Neural progenitor cell (in vitro differentiated cells): Measurements from ENCODE around the gene CDH9. TPM values are rescaled to one million over a fixed set of nuclear protein-coding genes. Genes with fewer than 3 reads are reported as not detected.

Source experiments
- DNase-seq: peaks from one replicate; pipeline ENCODE4 v3.0.0-alpha.2; 2016; ENCODE audit warnings: low spot score
- H2AFZ ChIP-seq: fragments of 200-600 bp; sonication (generic); replicated peaks from 2 replicates; pipeline ENCODE4 v1.6.1; 2016; ENCODE audit warnings: antibody characterized with exemption
- H3F3A ChIP-seq: fragments of 200-600 bp; sonication (generic); 2 replicates; pipeline ENCODE4 v1.6.1; 2016; ENCODE audit warnings: antibody characterized with exemption, low read depth
- H3K27ac ChIP-seq: fragments of 200-600 bp; sonication (generic); 2 replicates; pipeline ENCODE4 v1.5.1; 2016; ENCODE audit warnings: mild to moderate bottlenecking
- H3K27me3 ChIP-seq: fragments of 200-600 bp; sonication (generic); 2 replicates; pipeline ENCODE4 v1.6.1; 2016; ENCODE audit warnings: mild to moderate bottlenecking, moderate library complexity
- H3K36me3 ChIP-seq: fragments of 200-600 bp; sonication (generic); 2 replicates; pipeline ENCODE4 v1.5.1; 2016
- H3K4me1 ChIP-seq: fragments of 200-600 bp; sonication (generic); 2 replicates; pipeline ENCODE4 v1.6.1; 2016; ENCODE audit warnings: mixed run types
- H3K4me2 ChIP-seq: fragments of 200-600 bp; sonication (generic); 2 replicates; pipeline ENCODE4 v1.6.1; 2016
- H3K4me3 ChIP-seq: fragments of 200-600 bp; sonication (generic); 2 replicates; pipeline ENCODE4 v1.5.1; 2016
- H3K79me2 ChIP-seq: fragments of 200-600 bp; sonication (generic); 2 replicates; pipeline ENCODE4 v1.6.1; 2016; ENCODE audit warnings: low read depth
- H3K9ac ChIP-seq: fragments of 200-600 bp; sonication (generic); 2 replicates; pipeline ENCODE4 v1.6.1; 2016
- H3K9me3 ChIP-seq: fragments of 200-600 bp; sonication (generic); 2 replicates; pipeline ENCODE4 v1.5.1; 2016; ENCODE audit warnings: low read depth
- H4K20me1 ChIP-seq: fragments of 200-600 bp; sonication (generic); 2 replicates; pipeline ENCODE4 v1.6.1; 2016; ENCODE audit warnings: low read depth
- H3K27ac Mint-ChIP-seq: 3 replicates; pipeline ENCODE4 v1.8.0; 2021; ENCODE audit warnings: mixed read lengths
- H3K27me3 Mint-ChIP-seq: 2 replicates; pipeline ENCODE4 v1.8.0; 2022; ENCODE audit warnings: low read depth, mild to moderate bottlenecking, inconsistent platforms, moderate library complexity, mixed read lengths; ENCODE audit not compliant: insufficient read depth
- H3K36me3 Mint-ChIP-seq: 3 replicates; pipeline ENCODE4 v1.8.0; 2021; ENCODE audit warnings: mixed read lengths
- H3K4me1 Mint-ChIP-seq: 3 replicates; pipeline ENCODE4 v1.8.0; 2021; ENCODE audit warnings: mixed read lengths
- H3K4me3 Mint-ChIP-seq: 3 replicates; pipeline ENCODE4 v1.8.0; 2021; ENCODE audit warnings: mild to moderate bottlenecking, moderate library complexity, mixed read lengths
- H3K9me3 Mint-ChIP-seq: 3 replicates; pipeline ENCODE4 v1.8.0; 2020; ENCODE audit warnings: mixed read lengths
- CTCF ChIP-seq: fragments of 200-600 bp; sonication (generic); IDR thresholded peaks from 2 replicates; pipeline ENCODE4 v1.5.1; 2017; ENCODE audit warnings: antibody characterized with exemption, mild to moderate bottlenecking
- EZH2 ChIP-seq: fragments of 200-600 bp; sonication (generic); IDR thresholded peaks from 2 replicates; pipeline ENCODE4 v1.6.1; 2017; ENCODE audit warnings: antibody characterized with exemption, mild to moderate bottlenecking, moderate library complexity
- EZH2phosphoT487 ChIP-seq: fragments of 200-600 bp; sonication (generic); IDR thresholded peaks from 2 replicates; pipeline ENCODE4 v1.6.1; 2017; ENCODE audit warnings: antibody characterized with exemption
- total RNA-seq: library from RNA; depleted of rRNA; stranded (reverse); fragments of >200 nt; gene quantifications from 2 replicates; pipeline ENCODE4 v1.2.3, GENCODE V29; 2015; ENCODE audit warnings: low replicate concordance

The CDH9 gene
- total RNA-seq, 1 donor from 2014 or later: 2.8 TPM

GRCh38 chr5:27007121-27007520, 31.3 kb downstream of the CDH9 start:
- H3K27ac ChIP-seq: no peak overlapping the region

GRCh38 chr5:26986985-26987384, 51.4 kb downstream of the CDH9 start:
- Histone ChIP-seq H3K9me3 (no peaks in the 10 kb centered on the region), H3K27me3 (no peaks in the 10 kb centered on the region), H2AFZ (no peak overlapping the region), H3K79me2 (no peaks in the 10 kb centered on the region), H3K27ac (no peak overlapping the region), H3K4me1 (no peaks in the 10 kb centered on the region), H4K20me1 (no peaks in the 10 kb centered on the region), H3K9ac (no peak overlapping the region), H3K4me3 (no peak overlapping the region), H3F3A (no peaks in the 10 kb centered on the region), H3K4me2 (no peak overlapping the region), H3K36me3 (no peaks in the 10 kb centered on the region)
- Mint-ChIP-seq H3K4me3 (no peak overlapping the region), H3K36me3 (no peaks in the 10 kb centered on the region), H3K9me3 (no peaks in the 10 kb centered on the region), H3K27ac (no peak overlapping the region), H3K4me1 (peaks cover 6% of the 10 kb centered on the region), H3K27me3 (no peaks in the 10 kb centered on the region)
- no peak for DNase-seq
- TF ChIP-seq CTCF: no peak
- TF ChIP-seq EZH2: no peak
- TF ChIP-seq EZH2phosphoT487: no peak

More at GRCh38 chr5:27007121-27007520, 31.3 kb downstream of the CDH9 start:
- H3F3A ChIP-seq: no peaks in the 10 kb centered on the region
- no peak overlapping the region for H2AFZ ChIP-seq
- Mint-ChIP-seq H3K27me3 (no peaks in the 10 kb centered on the region), H3K4me3 (no peak overlapping the region), H3K36me3 (no peaks in the 10 kb centered on the region), H3K4me1 (no peaks in the 10 kb centered on the region), H3K27ac (no peak overlapping the region), H3K9me3 (no peaks in the 10 kb centered on the region)
- no peaks in the 10 kb centered on the region for H3K36me3 ChIP-seq
- H3K79me2 ChIP-seq: no peaks in the 10 kb centered on the region
- no peaks in the 10 kb centered on the region for H3K9me3 ChIP-seq
- no peaks in the 10 kb centered on the region for H3K27me3 ChIP-seq
- no peak overlapping the region for H3K4me3 ChIP-seq
- no peak overlapping the region for H3K4me2 ChIP-seq
- DNase-seq: no peak
- H3K4me1 ChIP-seq: no peaks in the 10 kb centered on the region
- H3K9ac ChIP-seq: no peak overlapping the region
- TF ChIP-seq EZH2 (no peak), EZH2phosphoT487 (no peak), CTCF (no peak)
- no peaks in the 10 kb centered on the region for H4K20me1 ChIP-seq

- Mint-ChIP-seq H3K27me3 (no peaks in the 10 kb centered on the region), H3K4me1 (peaks cover 3% of the 10 kb centered on the region), H3K27ac (no peak overlapping the region), H3K9me3 (no peaks in the 10 kb centered on the region), H3K36me3 (no peaks in the 10 kb centered on the region), H3K4me3 (no peak overlapping the region)
- Histone ChIP-seq H3K4me1 (no peaks in the 10 kb centered on the region), H3K9me3 (no peaks in the 10 kb centered on the region), H4K20me1 (no peaks in the 10 kb centered on the region), H3K27me3 (no peaks in the 10 kb centered on the region), H3K4me3 (no peak overlapping the region), H3F3A (no peaks in the 10 kb centered on the region), H3K9ac (no peak overlapping the region), H2AFZ (no peak overlapping the region), H3K79me2 (no peaks in the 10 kb centered on the region), H3K27ac (no peak overlapping the region), H3K4me2 (no peak overlapping the region), H3K36me3 (no peaks in the 10 kb centered on the region)
- TF ChIP-seq EZH2phosphoT487 (no peak), EZH2 (no peak), CTCF (no peak)
- no peak for DNase-seq
These were observed 56.6 kb downstream of the CDH9 start for GRCh38 chr5:26981750-26982149.

GRCh38 chr5:26959290-26959689, 79.1 kb downstream of the CDH9 start:
- H3K4me3 ChIP-seq: no peak overlapping the region
- H3K4me2 ChIP-seq: no peak overlapping the region
- H4K20me1 ChIP-seq: no peaks in the 10 kb centered on the region
- H3K27me3 ChIP-seq: no peaks in the 10 kb centered on the region
- H3K9me3 ChIP-seq: no peaks in the 10 kb centered on the region
- no peaks in the 10 kb centered on the region for H3K9me3 Mint-ChIP-seq
- H3K4me1 Mint-ChIP-seq: no peaks in the 10 kb centered on the region
- no peaks in the 10 kb centered on the region for H3K4me1 ChIP-seq
- TF ChIP-seq EZH2: no peak
- no peak for TF ChIP-seq CTCF
- TF ChIP-seq EZH2phosphoT487: no peak
- H2AFZ ChIP-seq: no peak overlapping the region
- H3K36me3 ChIP-seq: no peaks in the 10 kb centered on the region
- no peaks in the 10 kb centered on the region for H3K79me2 ChIP-seq
- H3K4me3 Mint-ChIP-seq: no peak overlapping the region
- H3K36me3 Mint-ChIP-seq: no peaks in the 10 kb centered on the region
- H3K27me3 Mint-ChIP-seq: no peaks in the 10 kb centered on the region
- H3F3A ChIP-seq: no peaks in the 10 kb centered on the region
- no peak for DNase-seq
- H3K27ac Mint-ChIP-seq: no peak overlapping the region
- H3K27ac ChIP-seq: no peak overlapping the region
- no peak overlapping the region for H3K9ac ChIP-seq
